ENCODE results near the gene SRP72. TPM values are rescaled to one million over a fixed set of nuclear protein-coding genes. Genes with fewer than 3 reads are reported as not detected.

The SRP72 gene
- total and polyA plus RNA-seq, 3 donors from 2014 or later = 57.2 to 76.5 (median 67.9) TPM

GRCh38 chr4:56550642-56551041 lies 83.2 kb downstream of the SRP72 start:
- TF ChIP-seq POLR2A (IDR thresholded peaks at IDR 0.05) = no peak
- no peak for TF ChIP-seq CTCF (IDR thresholded peaks at IDR 0.05)
- H3K27me3 ChIP-seq = no peaks in the 10 kb centered on the region
- WGBS, 2 donors = 64 to 68% methylated on average over 8 of the region's 8 CpGs
- H3K4me1 ChIP-seq = no peaks in the 10 kb centered on the region
- H3K27ac ChIP-seq = no peak overlapping the region
- no peak overlapping the region for H3K4me3 ChIP-seq
- H3K36me3 ChIP-seq (ENCODE audit: low read depth, missing control alignments) = no peaks in the 10 kb centered on the region
- no peak for DNase-seq
- intact Hi-C loops (cut with DNase I; ENCODE audit: low total_unique reads) = no loop called here
- no peaks in the 10 kb centered on the region for H3K9me3 ChIP-seq

- H3K9me3 ChIP-seq = no peaks in the 10 kb centered on the region
- DNase-seq = no peak
- intact Hi-C loops (cut with DNase I; ENCODE audit: low total_unique reads) = no loop called here
- 65 to 94% methylated on average over 2 of the region's 2 CpGs for WGBS, 2 donors
- H3K4me3 ChIP-seq = no peak overlapping the region
- no peaks in the 10 kb centered on the region for H3K27me3 ChIP-seq
- no peaks in the 10 kb centered on the region for H3K36me3 ChIP-seq (ENCODE audit: low read depth, missing control alignments)
- H3K27ac ChIP-seq = no peak overlapping the region
- TF ChIP-seq CTCF (IDR thresholded peaks at IDR 0.05) (no peak), POLR2A (IDR thresholded peaks at IDR 0.05) (no peak)
- no peaks in the 10 kb centered on the region for H3K4me1 ChIP-seq
Measured at GRCh38 chr4:56551516-56551915, 84.1 kb downstream of the SRP72 start.

GRCh38 chr4:56552273-56552672 lies 84.9 kb downstream of the SRP72 start:
- DNase-seq = no peak
- intact Hi-C loops (cut with DNase I; ENCODE audit: low total_unique reads) = no loop called here
- Histone ChIP-seq H3K36me3 (ENCODE audit: low read depth, missing control alignments) (no peaks in the 10 kb centered on the region), H3K9me3 (no peaks in the 10 kb centered on the region), H3K4me1 (no peaks in the 10 kb centered on the region), H3K27me3 (no peaks in the 10 kb centered on the region), H3K27ac (no peak overlapping the region), H3K4me3 (no peak overlapping the region)
- TF ChIP-seq POLR2A (IDR thresholded peaks at IDR 0.05) (no peak), CTCF (IDR thresholded peaks at IDR 0.05) (no peak)

Other genes starting within 250 kb of the SRP72 start
- gene AASDH, start 80.1 kb upstream of the SRP72 start, total RNA-seq = 10 to 100 TPM; 12.3 to 19.5 TPM
- gene AASDH, start 80.1 kb upstream of the SRP72 start, polyA plus RNA-seq (ENCODE audit: insufficient read depth, low read depth, low replicate concordance) = 7.8 TPM
- gene PPAT, start 32.0 kb upstream of the SRP72 start, total RNA-seq = 10 to 100 TPM; 20.1 to 22.5 TPM
- 14.9 TPM for gene PPAT, start 32.0 kb upstream of the SRP72 start, polyA plus RNA-seq (ENCODE audit: insufficient read depth, low read depth, low replicate concordance)
- 10 to 100 TPM; 65.8 to 69.0 TPM for gene PAICS, start 31.4 kb upstream of the SRP72 start, total RNA-seq
- gene PAICS, start 31.4 kb upstream of the SRP72 start, polyA plus RNA-seq (ENCODE audit: insufficient read depth, low read depth, low replicate concordance) = 62.2 TPM
- gene ARL9, start 38.2 kb downstream of the SRP72 start, total RNA-seq = 1 to 10 TPM; 1.3 to 4.7 TPM
- gene ARL9, start 38.2 kb downstream of the SRP72 start, polyA plus RNA-seq (ENCODE audit: insufficient read depth, low read depth, low replicate concordance) = 5.9 TPM
- 100 to 1,000 TPM; 141 to 158 TPM for gene HOPX, start 213.7 kb downstream of the SRP72 start, total RNA-seq
- gene HOPX, start 213.7 kb downstream of the SRP72 start, polyA plus RNA-seq (ENCODE audit: insufficient read depth, low read depth, low replicate concordance) = 102 TPM

Measured in testis (tissue), 3 donors.